ENCODE results near the gene SLC35F6. TPM values are rescaled to one million over a fixed set of nuclear protein-coding genes. Genes with fewer than 3 reads are reported as not detected.

SLC35F6 gene
- total and polyA plus RNA-seq, 9 of the 15 experiments (the other 6 are each of a cell fraction or from before 2014, with no cell fraction given) = 11.9 to 47.3 (median 22.5) TPM

GRCh38 chr2:26769089-26769761 is 5.1 kb downstream of the SLC35F6 start (continued):
- TF ChIP-seq NFE2L1 (tag; IDR thresholded peaks at IDR 0.05; ENCODE audit: borderline replicate concordance, low read depth) (no peak), CHAMP1 (IDR thresholded peaks at IDR 0.05) (0 out of 2 replicates have a peak, but pooled peaks have one; percentile 32), NCOA1 (IDR thresholded peaks at IDR 0.05; ENCODE audit: low read depth) (peak; percentile 76), ZNF449 (CRISPR knock-in tag; IDR thresholded peaks at IDR 0.05) (0 out of 2 replicates have a peak, but pooled peaks have one; percentile 62), ARID4B (CRISPR knock-in tag; IDR thresholded peaks at IDR 0.05) (peak; percentile 87), TGIF2 (CRISPR knock-in tag; IDR thresholded peaks at IDR 0.05) (no peak), ZNF76 (CRISPR knock-in tag; IDR thresholded peaks at IDR 0.05; ENCODE audit: borderline replicate concordance) (0 out of 2 replicates have a peak, but pooled peaks have one; percentile 59), ZNF589 (CRISPR knock-in tag; IDR thresholded peaks at IDR 0.05; ENCODE audit: low read depth) (peak; percentile 80; the same call in 1 of the 2 replicates), ZBTB1 (CRISPR knock-in tag; IDR thresholded peaks at IDR 0.05; ENCODE audit: borderline replicate concordance, low read depth) (no peak; the same call in 1 of the 2 replicates), ZBTB11 (CRISPR knock-in tag; IDR thresholded peaks at IDR 0.05) (peak in 1 of 3 experiments; percentile 66; a peak in 1 of 6 replicates), ZNF445 (CRISPR knock-in tag; IDR thresholded peaks at IDR 0.05; ENCODE audit: low read depth) (no peak)

Measured in K562 (cell line).